CD14-positive monocyte (primary cell): ENCODE results near the gene CNRIP1. TPM values are rescaled to one million over a fixed set of nuclear protein-coding genes. Genes with fewer than 3 reads are reported as not detected.

ENCODE experiments used
- DNase-seq, 3 donors: peaks; one replicate each; pipeline ENCODE4 v3.0.0-alpha.2; 2011 to 2022
- H2AFZ ChIP-seq: 2 replicates; pipeline ENCODE4 v1.6.0; 2012; ENCODE audit warnings: mild to moderate bottlenecking, low read depth, low read length, inconsistent platforms; ENCODE audit not compliant: insufficient read depth, poor library complexity, severe bottlenecking
- H3K27ac ChIP-seq, 2 donors: 1 replicate in 1 of 2; 2 replicates in 1 of 2; pipeline ENCODE4 v1.5.1; 2012 to 2013; ENCODE audit warnings: low read length in 2 of 2, control low read depth in 1 of 2, inconsistent platforms in 1 of 2, low read depth in 1 of 2, mild to moderate bottlenecking in 1 of 2
- H3K27me3 ChIP-seq, 2 donors: one replicate each; pipeline versions ENCODE4 v1.6.0 to v1.6.1; 2011 to 2013; ENCODE audit warnings: low read length in 2 of 2; ENCODE audit not compliant: control insufficient read depth in 2 of 2, insufficient read depth in 2 of 2
- H3K36me3 ChIP-seq, 2 donors: replicated peaks in 1 of 2; 1 replicate in 1 of 2; 2 replicates in 1 of 2; pipeline versions ENCODE4 v1.5.1 to v1.6.1; 2012 to 2013; ENCODE audit warnings: low read length in 2 of 2, control low read depth in 1 of 2, inconsistent platforms in 1 of 2, mild to moderate bottlenecking in 1 of 2; ENCODE audit not compliant: insufficient read depth in 2 of 2, control insufficient read depth in 1 of 2
- H3K4me1 ChIP-seq, 2 donors: 1 replicate in 1 of 2; 2 replicates in 1 of 2; pipeline versions ENCODE4 v1.5.1 to v1.6.1; 2012 to 2013; ENCODE audit warnings: low read length in 2 of 2, control low read depth in 1 of 2, inconsistent platforms in 1 of 2, mild to moderate bottlenecking in 1 of 2, moderate library complexity in 1 of 2; ENCODE audit not compliant: insufficient read depth in 2 of 2, control insufficient read depth in 1 of 2
- H3K4me2 ChIP-seq: replicated peaks from 2 replicates; pipeline ENCODE3; 2012; ENCODE audit warnings: low read length, moderate library complexity, mild to moderate bottlenecking; ENCODE audit not compliant: poor library complexity, severe bottlenecking; ENCODE audit errors: extremely low read depth
- H3K4me3 ChIP-seq, 3 experiments: fragments of 200-600 bp in 1 of 3; sonication (generic) in 1 of 3; replicated peaks in 1 of 3; 1 replicate in 2 of 3; 2 replicates in 1 of 3; pipeline ENCODE4 v1.5.1; 2011 to 2013; ENCODE audit warnings: low read length in 3 of 3, mild to moderate bottlenecking in 3 of 3, control low read depth in 2 of 3, low read depth in 2 of 3, inconsistent platforms in 1 of 3, moderate library complexity in 1 of 3
- H3K79me2 ChIP-seq: 2 replicates; pipeline ENCODE4 v1.6.0; 2012; ENCODE audit warnings: mild to moderate bottlenecking, control low read depth, inconsistent platforms, low read length, moderate library complexity; ENCODE audit not compliant: insufficient read depth
- H3K9ac ChIP-seq: 2 replicates; pipeline ENCODE4 v1.6.0; 2017; ENCODE audit warnings: low read length, mild to moderate bottlenecking; ENCODE audit not compliant: insufficient read depth, poor library complexity, severe bottlenecking
- H3K9me3 ChIP-seq, 2 donors: replicated peaks in 1 of 2; 1 replicate in 1 of 2; 2 replicates in 1 of 2; pipeline versions ENCODE4 v1.5.1 to v1.6.1; 2012 to 2013; ENCODE audit warnings: low read length in 2 of 2, control low read depth in 1 of 2; ENCODE audit not compliant: control insufficient read depth in 1 of 2, insufficient read depth in 1 of 2
- H4K20me1 ChIP-seq: 2 replicates; pipeline ENCODE4 v1.6.0; 2012; ENCODE audit warnings: mild to moderate bottlenecking, low read length, control low read depth, moderate library complexity; ENCODE audit not compliant: insufficient read depth
- H3K27ac Mint-ChIP-seq, 7 donors: one replicate each; pipeline ENCODE4 v1.8.0; 2020; ENCODE audit warnings: mild to moderate bottlenecking in 7 of 7, mixed read lengths in 7 of 7, moderate library complexity in 6 of 7, inconsistent platforms in 2 of 7
- H3K27me3 Mint-ChIP-seq, 3 donors: one replicate each; pipeline ENCODE4 v1.8.0; 2021 to 2022; ENCODE audit warnings: low read depth in 3 of 3, mild to moderate bottlenecking in 3 of 3, mixed read lengths in 3 of 3, moderate library complexity in 3 of 3, inconsistent platforms in 1 of 3
- H3K36me3 Mint-ChIP-seq, 2 donors: one replicate each; pipeline ENCODE4 v1.8.0; 2020; ENCODE audit warnings: mixed read lengths in 2 of 2, inconsistent platforms in 1 of 2, mild to moderate bottlenecking in 1 of 2
- H3K4me1 Mint-ChIP-seq: one replicate; pipeline ENCODE4 v1.8.0; 2020; ENCODE audit warnings: mild to moderate bottlenecking, mixed read lengths
- H3K4me3 Mint-ChIP-seq, 2 donors: one replicate each; pipeline ENCODE4 v1.8.0; 2020; ENCODE audit warnings: mild to moderate bottlenecking in 2 of 2, mixed read lengths in 2 of 2, moderate library complexity in 1 of 2
- H3K9me3 Mint-ChIP-seq, 7 donors: one replicate each; pipeline ENCODE4 v1.8.0; 2020 to 2022; ENCODE audit warnings: mixed read lengths in 7 of 7, mild to moderate bottlenecking in 6 of 7, moderate library complexity in 6 of 7, inconsistent platforms in 2 of 7
- WGBS: methylation state at CpG from one replicate; pipeline ENCODE4 v1.1.5; 2013; ENCODE audit warnings: missing lambda C conversion rate; ENCODE audit not compliant: insufficient coverage; 5-methylcytosine and 5-hydroxymethylcytosine counted together
- intact Hi-C, 2 donors: fragments of 100-400 bp; cut with micrococcal nuclease; formaldehyde crosslinking; loops; one replicate each; pipeline versions ENCODE4 v1.15.0 to v1.15.1; 2023
- polyA plus RNA-seq, 3 donors: library from polyadenylated mRNA; depleted of rRNA in 1 of 3; unstranded in 2 of 3; stranded (reverse) in 1 of 3; fragments of 300-500 nt in 2 of 3; fragments of >200 nt in 1 of 3; fragmentation: Illumina TruSeq in 2 of 3; gene quantifications; 1 replicate in 2 of 3; 2 replicates in 1 of 3; pipeline ENCODE4 v1.2.3, GENCODE V29; 2012 to 2021
- TF ChIP-seq, protein P1 (sequence below): fragments of 200-600 bp; IDR thresholded peaks from one replicate; pipeline ENCODE4 v1.8.0; 2022; ENCODE audit warnings: antibody characterized with exemption, mild to moderate bottlenecking

CNRIP1 gene
- polyA plus RNA-seq, 3 donors, result 0.09 to 0.53 (median 0.17) TPM

DNA sequence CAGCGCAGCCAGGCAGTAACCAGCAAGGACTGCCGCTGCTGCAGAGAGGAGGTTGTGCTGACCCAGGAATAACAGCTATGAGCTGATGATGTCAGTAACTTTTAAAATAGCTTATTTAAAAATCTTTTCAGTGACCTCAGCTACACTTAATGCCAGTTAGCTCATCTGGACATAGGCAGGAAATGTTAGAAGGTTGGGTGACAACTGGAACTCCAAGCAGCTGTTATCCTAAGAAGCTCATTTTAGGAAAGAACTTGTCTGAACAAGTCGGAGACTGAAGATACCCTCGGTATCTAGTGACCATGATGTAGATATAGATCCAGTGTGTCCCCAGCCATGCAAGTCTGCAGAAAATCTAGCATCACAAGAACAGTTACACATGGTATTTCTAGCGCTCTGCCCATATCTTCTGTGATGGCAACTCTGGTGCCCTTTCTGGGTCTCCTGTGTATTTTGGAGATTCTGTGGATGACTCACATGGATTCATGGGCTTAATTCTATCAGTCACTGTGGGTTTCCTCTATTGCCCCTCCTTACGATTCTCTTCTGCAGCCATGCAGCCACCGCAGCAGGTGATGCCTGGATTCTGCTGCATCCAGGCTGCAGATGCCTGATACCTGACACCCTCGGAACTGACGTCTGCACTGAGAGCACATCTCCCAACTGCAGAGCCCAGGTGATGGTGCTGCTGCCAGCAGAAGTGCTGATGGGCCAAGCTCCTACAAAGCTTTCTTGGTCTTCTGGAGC, 25.6 kb upstream of the CNRIP1 start:
- WGBS, result 77% methylated on average over 6 of the region's 9 CpGs
- TF ChIP-seq, protein P1, sequence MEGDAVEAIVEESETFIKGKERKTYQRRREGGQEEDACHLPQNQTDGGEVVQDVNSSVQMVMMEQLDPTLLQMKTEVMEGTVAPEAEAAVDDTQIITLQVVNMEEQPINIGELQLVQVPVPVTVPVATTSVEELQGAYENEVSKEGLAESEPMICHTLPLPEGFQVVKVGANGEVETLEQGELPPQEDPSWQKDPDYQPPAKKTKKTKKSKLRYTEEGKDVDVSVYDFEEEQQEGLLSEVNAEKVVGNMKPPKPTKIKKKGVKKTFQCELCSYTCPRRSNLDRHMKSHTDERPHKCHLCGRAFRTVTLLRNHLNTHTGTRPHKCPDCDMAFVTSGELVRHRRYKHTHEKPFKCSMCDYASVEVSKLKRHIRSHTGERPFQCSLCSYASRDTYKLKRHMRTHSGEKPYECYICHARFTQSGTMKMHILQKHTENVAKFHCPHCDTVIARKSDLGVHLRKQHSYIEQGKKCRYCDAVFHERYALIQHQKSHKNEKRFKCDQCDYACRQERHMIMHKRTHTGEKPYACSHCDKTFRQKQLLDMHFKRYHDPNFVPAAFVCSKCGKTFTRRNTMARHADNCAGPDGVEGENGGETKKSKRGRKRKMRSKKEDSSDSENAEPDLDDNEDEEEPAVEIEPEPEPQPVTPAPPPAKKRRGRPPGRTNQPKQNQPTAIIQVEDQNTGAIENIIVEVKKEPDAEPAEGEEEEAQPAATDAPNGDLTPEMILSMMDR, result no peak
- peaks cover 0 to 4% (median 0%) of the 10 kb centered on the region in 7 donors for H3K9me3 Mint-ChIP-seq
- H3K4me2 ChIP-seq, result no peak overlapping the region
- no peaks in the 10 kb centered on the region for H4K20me1 ChIP-seq
- intact Hi-C loops, result no loop called here
- no peak overlapping the region for H2AFZ ChIP-seq
- H3K36me3 ChIP-seq, result no peaks in the 10 kb centered on the region
- peaks cover 20% of the 10 kb centered on the region for H3K4me1 Mint-ChIP-seq
- peaks cover 17 to 21% of the 10 kb centered on the region in 2 donors for H3K4me1 ChIP-seq
- peaks cover 0 to 2% (median 0%) of the 10 kb centered on the region in 3 donors for H3K27me3 Mint-ChIP-seq
- H3K4me3 Mint-ChIP-seq, result no peak overlapping the region
- no peak for DNase-seq
- no peak overlapping the region for H3K9ac ChIP-seq
- H3K79me2 ChIP-seq, result no peaks in the 10 kb centered on the region
- no peak overlapping the region for H3K27ac ChIP-seq
- H3K36me3 Mint-ChIP-seq, result no peaks in the 10 kb centered on the region
- H3K9me3 ChIP-seq, result no peaks in the 10 kb centered on the region
- no peak overlapping the region for H3K4me3 ChIP-seq
- H3K27me3 ChIP-seq, result no peaks in the 10 kb centered on the region
- peak overlapping the region in 1 of 7 donors; percentile 46 for H3K27ac Mint-ChIP-seq

DNA sequence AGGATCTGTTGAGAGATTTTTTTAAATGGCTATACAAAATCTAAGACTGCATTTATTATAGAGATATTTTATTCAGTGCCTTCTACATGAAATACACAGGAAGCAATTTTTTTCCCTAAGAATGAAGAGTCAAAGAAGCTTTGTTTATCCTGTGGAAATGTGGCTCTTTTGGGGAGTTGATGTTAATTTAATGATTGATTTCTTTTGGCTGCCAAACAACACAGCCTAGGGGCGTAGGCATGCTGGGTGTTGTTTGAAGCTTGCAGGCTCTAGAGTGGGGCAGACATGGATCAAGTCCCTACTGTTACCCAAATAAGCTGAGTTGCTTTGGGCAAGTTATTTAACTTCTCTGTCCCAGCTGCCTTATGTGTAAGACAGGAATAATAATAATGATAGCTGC, 24.3 kb upstream of the CNRIP1 start:
- Mint-ChIP-seq H3K27me3 (peaks cover 0 to 2% (median 0%) of the 10 kb centered on the region in 3 donors), H3K4me1 (peaks cover 20% of the 10 kb centered on the region), H3K9me3 (peaks cover 0 to 4% (median 0%) of the 10 kb centered on the region in 7 donors), H3K4me3 (no peak overlapping the region), H3K27ac (no peak overlapping the region), H3K36me3 (no peaks in the 10 kb centered on the region)
- Histone ChIP-seq H3K4me2 (no peak overlapping the region), H3K4me3 (no peak overlapping the region), H3K27ac (no peak overlapping the region), H3K4me1 (peaks cover 17 to 21% of the 10 kb centered on the region in 2 donors), H4K20me1 (no peaks in the 10 kb centered on the region), H3K9ac (no peak overlapping the region), H2AFZ (no peak overlapping the region), H3K79me2 (no peaks in the 10 kb centered on the region), H3K36me3 (no peaks in the 10 kb centered on the region), H3K9me3 (no peaks in the 10 kb centered on the region), H3K27me3 (no peaks in the 10 kb centered on the region)
- DNase-seq, result no peak
- intact Hi-C loops, result no loop called here
- WGBS, result no CpG with 5 or more reads among the region's 1 CpG
- TF ChIP-seq, protein P1, result no peak
